PFSK-1 (cell line): Measurements from ENCODE around the gene TSPAN18.

ENCODE experiments used
- FOXP2 ChIP-seq: optimal IDR thresholded peaks from 2 replicates; pipeline ENCODE3; 2011; ENCODE audit warnings: borderline replicate concordance, control low read depth, inconsistent platforms; ENCODE audit not compliant: insufficient read depth; ENCODE audit errors: extremely low read length, extremely low read depth
- POLR2AphosphoS5 ChIP-seq: IDR thresholded peaks from 2 replicates; pipeline ENCODE4 v1.6.1; 2012; ENCODE audit warnings: low read depth, mild to moderate bottlenecking, control low read depth, low read length, moderate library complexity
- SIN3A ChIP-seq: IDR thresholded peaks from 2 replicates; pipeline ENCODE4 v1.6.1; 2012; ENCODE audit warnings: mild to moderate bottlenecking, low read length, moderate library complexity, borderline replicate concordance; ENCODE audit not compliant: insufficient read depth
- TAF1 ChIP-seq: IDR thresholded peaks from 2 replicates; pipeline ENCODE4 v1.6.1; 2012; ENCODE audit warnings: low read length, control low read depth, borderline replicate concordance; ENCODE audit not compliant: insufficient read depth
- TF ChIP-seq, protein P1 (sequence below), 2 experiments: IDR thresholded peaks; 2 replicates each; pipeline versions ENCODE4 v1.6.1 to v1.8.0; 2011 to 2012; ENCODE audit warnings: low read depth in 2 of 2, low read length in 2 of 2, control low read depth in 1 of 2, inconsistent platforms in 1 of 2, mild to moderate bottlenecking in 1 of 2, moderate library complexity in 1 of 2; ENCODE audit not compliant: insufficient read depth in 1 of 2

TSPAN18 gene

DNA sequence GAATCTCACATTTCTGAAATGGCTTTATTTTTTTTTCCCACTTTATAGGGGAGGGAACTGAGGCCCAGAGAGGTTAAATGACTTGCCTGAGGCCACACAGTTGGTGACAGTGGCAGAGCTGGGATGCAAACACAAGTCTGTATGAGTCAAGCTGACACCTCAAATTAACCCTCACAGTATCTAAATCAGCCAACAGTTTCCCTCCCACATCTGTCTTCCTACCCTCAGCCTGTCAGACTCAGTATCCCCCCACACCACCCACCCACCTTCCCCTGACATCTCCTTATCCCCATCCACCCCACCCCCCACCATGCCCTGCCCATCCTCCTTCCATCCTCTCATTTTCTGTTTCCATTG lies 128.7 kb downstream of the TSPAN18 start:
- TF ChIP-seq, protein P1, sequence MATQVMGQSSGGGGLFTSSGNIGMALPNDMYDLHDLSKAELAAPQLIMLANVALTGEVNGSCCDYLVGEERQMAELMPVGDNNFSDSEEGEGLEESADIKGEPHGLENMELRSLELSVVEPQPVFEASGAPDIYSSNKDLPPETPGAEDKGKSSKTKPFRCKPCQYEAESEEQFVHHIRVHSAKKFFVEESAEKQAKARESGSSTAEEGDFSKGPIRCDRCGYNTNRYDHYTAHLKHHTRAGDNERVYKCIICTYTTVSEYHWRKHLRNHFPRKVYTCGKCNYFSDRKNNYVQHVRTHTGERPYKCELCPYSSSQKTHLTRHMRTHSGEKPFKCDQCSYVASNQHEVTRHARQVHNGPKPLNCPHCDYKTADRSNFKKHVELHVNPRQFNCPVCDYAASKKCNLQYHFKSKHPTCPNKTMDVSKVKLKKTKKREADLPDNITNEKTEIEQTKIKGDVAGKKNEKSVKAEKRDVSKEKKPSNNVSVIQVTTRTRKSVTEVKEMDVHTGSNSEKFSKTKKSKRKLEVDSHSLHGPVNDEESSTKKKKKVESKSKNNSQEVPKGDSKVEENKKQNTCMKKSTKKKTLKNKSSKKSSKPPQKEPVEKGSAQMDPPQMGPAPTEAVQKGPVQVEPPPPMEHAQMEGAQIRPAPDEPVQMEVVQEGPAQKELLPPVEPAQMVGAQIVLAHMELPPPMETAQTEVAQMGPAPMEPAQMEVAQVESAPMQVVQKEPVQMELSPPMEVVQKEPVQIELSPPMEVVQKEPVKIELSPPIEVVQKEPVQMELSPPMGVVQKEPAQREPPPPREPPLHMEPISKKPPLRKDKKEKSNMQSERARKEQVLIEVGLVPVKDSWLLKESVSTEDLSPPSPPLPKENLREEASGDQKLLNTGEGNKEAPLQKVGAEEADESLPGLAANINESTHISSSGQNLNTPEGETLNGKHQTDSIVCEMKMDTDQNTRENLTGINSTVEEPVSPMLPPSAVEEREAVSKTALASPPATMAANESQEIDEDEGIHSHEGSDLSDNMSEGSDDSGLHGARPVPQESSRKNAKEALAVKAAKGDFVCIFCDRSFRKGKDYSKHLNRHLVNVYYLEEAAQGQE (IDR thresholded peaks at IDR 0.05; ENCODE audit: insufficient read depth in 1 of 2, low read depth in 2 of 2, low read length in 2 of 2) = no peak
- TF ChIP-seq POLR2AphosphoS5 = no peak
- no peak for TF ChIP-seq TAF1
- no peak for TF ChIP-seq SIN3A
- TF ChIP-seq FOXP2 = no peak

DNA sequence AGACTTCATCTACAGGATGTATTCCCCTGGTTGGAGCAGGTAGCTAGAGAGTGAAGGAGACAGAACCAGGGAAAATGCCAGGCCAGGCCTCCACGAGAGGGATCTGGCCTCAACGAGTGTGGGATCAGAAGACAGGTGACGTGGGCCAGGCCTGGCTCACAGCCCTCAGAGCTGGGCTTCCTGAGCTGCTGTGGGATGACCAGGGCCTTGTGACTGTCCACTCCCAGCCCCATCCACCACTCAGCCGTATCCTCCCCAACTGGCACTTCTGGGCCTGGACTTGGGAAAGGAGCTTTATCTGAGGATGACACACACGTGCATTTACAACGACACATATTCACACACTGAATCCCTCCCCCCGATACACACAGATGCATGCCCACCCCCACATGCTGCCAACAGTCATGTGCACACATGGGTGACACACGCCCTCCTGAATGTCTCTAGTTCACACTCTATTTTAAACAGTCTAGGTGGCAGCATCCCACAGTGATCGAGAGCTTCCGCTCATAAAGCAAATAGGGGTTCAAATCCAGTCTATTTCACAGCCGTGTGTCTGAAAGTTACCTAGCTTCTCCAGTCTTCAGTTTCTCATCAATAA lies 130.8 kb downstream of the TSPAN18 start:
- no peak for TF ChIP-seq FOXP2
- no peak for TF ChIP-seq SIN3A

DNA sequence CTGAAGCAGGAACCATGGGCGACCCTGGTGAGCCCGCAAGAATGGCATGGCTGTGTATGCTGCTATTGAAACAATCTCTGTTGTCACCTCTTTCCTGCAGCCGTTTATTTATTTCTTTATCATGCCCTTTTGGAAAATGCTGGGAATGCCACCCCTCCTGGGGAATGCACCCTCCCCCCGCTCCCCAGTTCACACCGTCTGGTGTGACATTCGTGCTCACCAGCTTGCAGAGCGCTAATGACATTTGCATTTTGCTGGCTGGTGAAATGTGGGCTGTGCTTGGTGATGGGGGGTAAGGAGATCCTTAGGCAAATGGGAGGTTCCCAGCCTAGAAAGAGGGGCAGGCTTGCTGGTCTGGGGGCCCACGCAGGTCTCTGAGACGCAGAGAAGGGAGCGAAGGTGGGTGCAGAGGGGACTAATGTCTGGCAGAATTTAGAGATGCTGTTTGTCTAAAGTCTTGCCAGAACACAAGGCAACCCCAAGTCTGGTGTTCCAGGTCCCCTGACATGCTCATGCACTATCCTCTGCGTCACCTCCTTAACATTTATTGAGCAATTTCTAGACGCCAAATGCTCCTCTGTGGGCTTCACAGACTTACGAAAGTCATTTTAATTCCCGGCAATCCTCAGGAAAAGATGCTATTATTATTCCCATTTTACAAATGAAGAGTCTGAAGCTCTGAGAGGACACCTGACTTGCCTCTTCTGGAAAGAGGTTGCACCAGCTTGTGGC lies 132.2 kb downstream of the TSPAN18 start:
- no peak for TF ChIP-seq POLR2AphosphoS5
- TF ChIP-seq SIN3A = no peak
- TF ChIP-seq FOXP2 = no peak

DNA sequence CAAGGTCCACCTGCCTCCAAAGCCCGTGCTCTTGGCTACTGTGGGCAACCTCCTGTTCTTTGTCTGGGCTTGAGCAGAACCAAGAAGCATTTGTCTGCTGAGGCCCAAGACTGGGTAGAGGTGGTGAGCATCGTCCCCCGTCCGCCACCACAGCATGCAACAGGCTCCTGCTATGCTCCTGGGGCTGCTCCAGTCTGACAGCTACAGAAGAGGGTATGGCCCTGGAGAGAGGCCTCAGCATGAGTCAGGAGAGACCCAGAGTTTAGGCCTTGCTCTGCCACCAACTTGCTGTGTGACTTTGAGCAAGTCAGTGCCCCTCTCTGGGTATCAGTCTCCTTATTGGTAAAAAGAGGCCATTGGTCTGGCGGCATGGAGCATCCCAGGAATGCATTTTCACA lies 132.8 kb downstream of the TSPAN18 start:
- TF ChIP-seq POLR2AphosphoS5 = no peak
- no peak for TF ChIP-seq TAF1
- no peak for TF ChIP-seq SIN3A
- TF ChIP-seq, protein P1 (IDR thresholded peaks at IDR 0.05; ENCODE audit: insufficient read depth in 1 of 2, low read depth in 2 of 2, low read length in 2 of 2) = no peak
- TF ChIP-seq FOXP2 = no peak

DNA sequence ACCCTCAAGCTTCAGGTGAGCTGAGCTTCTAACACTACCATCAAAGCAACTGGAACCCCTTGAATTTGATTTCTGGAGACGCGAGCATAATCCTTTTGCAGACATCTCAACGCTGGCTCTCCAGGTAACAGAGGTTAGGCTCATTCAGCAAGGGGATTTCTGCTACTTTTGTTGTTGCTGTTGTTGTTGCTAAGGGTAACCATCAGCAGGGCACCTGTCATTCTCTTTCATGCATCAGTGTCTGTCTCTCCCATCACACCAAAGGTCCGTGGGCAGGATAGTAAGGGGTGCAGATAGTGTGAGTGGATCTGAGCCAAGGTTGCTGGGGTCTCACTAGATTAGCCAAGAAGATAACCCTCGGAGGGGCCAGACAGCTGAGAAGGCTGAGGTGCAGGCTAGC lies 133.6 kb downstream of the TSPAN18 start:
- no peak for TF ChIP-seq FOXP2
- TF ChIP-seq, protein P1 (IDR thresholded peaks at IDR 0.05; ENCODE audit: insufficient read depth in 1 of 2, low read depth in 2 of 2, low read length in 2 of 2) = no peak
- no peak for TF ChIP-seq TAF1
- no peak for TF ChIP-seq POLR2AphosphoS5
- no peak for TF ChIP-seq SIN3A

DNA sequence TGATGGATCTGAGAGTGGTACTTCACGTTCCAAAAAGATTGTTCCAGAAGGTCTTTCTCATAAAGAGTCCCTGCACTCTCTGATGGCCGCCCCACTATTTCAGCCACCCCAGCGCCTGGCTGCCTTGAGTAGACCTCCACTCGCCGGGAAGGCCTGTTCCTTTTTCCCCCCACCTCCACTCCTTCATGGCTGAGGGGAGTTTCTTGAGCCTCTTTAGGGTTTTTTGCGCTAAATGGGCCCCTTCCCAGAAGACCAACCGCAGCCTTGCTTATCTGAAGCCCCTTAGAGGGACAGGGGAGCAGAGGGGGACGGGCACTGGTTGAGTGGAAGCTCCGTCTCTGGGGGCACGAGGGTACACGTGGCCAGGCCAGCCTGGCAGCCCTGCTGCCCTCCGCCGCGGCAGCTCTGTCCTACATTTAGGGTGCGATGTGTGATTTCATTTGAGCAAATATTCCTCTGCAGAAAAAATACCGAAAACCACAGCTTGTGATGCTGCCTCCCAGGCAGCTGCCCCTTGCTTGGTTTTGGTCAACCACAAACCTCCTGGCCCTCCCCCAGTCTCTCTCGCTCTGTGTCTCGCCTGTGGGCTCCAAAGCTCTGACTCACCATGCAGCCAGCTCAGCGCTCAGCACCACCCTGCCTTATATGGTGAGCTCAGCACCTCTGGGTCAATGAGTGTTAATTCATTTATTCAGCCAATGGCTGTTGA lies 135.2 kb downstream of the TSPAN18 start:
- TF ChIP-seq TAF1 = 0 out of 2 replicates have a peak, but pooled peaks have one; percentile 21
- no peak for TF ChIP-seq SIN3A
- TF ChIP-seq FOXP2 = no peak
